ENCODE results near the gene TSNAXIP1.

- TF ChIP-seq CTCF (IDR thresholded peaks at IDR 0.05) (no peak), POLR2A (IDR thresholded peaks at IDR 0.05) (no peak)
Measured at GRCh38 chr16:67828651-67829050, 22.0 kb downstream of the TSNAXIP1 start.
